ENCODE data around the gene AP1G2. TPM values are rescaled to one million over a fixed set of nuclear protein-coding genes. Genes with fewer than 3 reads are reported as not detected.

Gene AP1G2
- total and polyA plus RNA-seq, 2 of the 13 experiments (the other 11 are each of a cell fraction or from before 2014, with no cell fraction given) = 96.9 to 611 TPM

- 0 out of 2 replicates have a peak, but pooled peaks have one; percentile 18 for TF ChIP-seq SPEN (CRISPR knock-in tag; IDR thresholded peaks at IDR 0.05; ENCODE audit: low read depth)
- peak; percentile 80 for TF ChIP-seq TAF15 (IDR thresholded peaks at IDR 0.05; ENCODE audit: low read depth, low read length, poor library complexity, severe bottlenecking)
- no peak for TF ChIP-seq PRMT3 (CRISPR knock-in tag; IDR thresholded peaks at IDR 0.05; ENCODE audit: borderline replicate concordance, low read depth)
- TF ChIP-seq MTA1 (CRISPR knock-in tag; IDR thresholded peaks at IDR 0.05; ENCODE audit: borderline replicate concordance) = peak; percentile 78; the same call in 1 of the 2 replicates
- TF ChIP-seq JDP2 (CRISPR knock-in tag; IDR thresholded peaks at IDR 0.05; ENCODE audit: borderline replicate concordance) = no peak
- peak; percentile 49; the same call in 1 of the 2 replicates for TF ChIP-seq ZNF891 (CRISPR knock-in tag; IDR thresholded peaks at IDR 0.05)
- 0 out of 2 replicates have a peak, but pooled peaks have one; percentile 2 for TF ChIP-seq NR2C2 (CRISPR knock-in tag; IDR thresholded peaks at IDR 0.05; ENCODE audit: borderline replicate concordance)
- peak; percentile 38; the same call in 1 of the 2 replicates for TF ChIP-seq NFYC (CRISPR knock-in tag; IDR thresholded peaks at IDR 0.05)
- TF ChIP-seq SAP130 (CRISPR knock-in tag; IDR thresholded peaks at IDR 0.05; ENCODE audit: low read depth) = no peak
- TF ChIP-seq BORCS8-MEF2B (CRISPR knock-in tag; IDR thresholded peaks at IDR 0.05) = peak; percentile 49; the same call in 1 of the 2 replicates
- 0 out of 2 replicates have a peak, but pooled peaks have one; percentile 41 for TF ChIP-seq TMF1 (CRISPR knock-in tag; IDR thresholded peaks at IDR 0.05; ENCODE audit: low read depth)
- TF ChIP-seq SNAPC2 (CRISPR knock-in tag; IDR thresholded peaks at IDR 0.05) = peak; percentile 79; the same call in 1 of the 2 replicates
- TF ChIP-seq GABPB1 (CRISPR knock-in tag; IDR thresholded peaks at IDR 0.05) = peak; percentile 30; the same call in 1 of the 2 replicates
- no peak for TF ChIP-seq ZBED4 (CRISPR knock-in tag; IDR thresholded peaks at IDR 0.05; ENCODE audit: borderline replicate concordance)
- TF ChIP-seq ZNF670 (CRISPR knock-in tag; IDR thresholded peaks at IDR 0.05; ENCODE audit: borderline replicate concordance) = no peak
- no peak for TF ChIP-seq ZNF138 (CRISPR knock-in tag; IDR thresholded peaks at IDR 0.05; ENCODE audit: low read depth)
- TF ChIP-seq TARDBP (CRISPR knock-in tag; IDR thresholded peaks at IDR 0.05) = peak; percentile 30; the same call in 1 of the 2 replicates
- TF ChIP-seq HCFC1 (IDR thresholded peaks at IDR 0.05; ENCODE audit: low read depth, low read length) = no peak
- TF ChIP-seq NRL (CRISPR knock-in tag; IDR thresholded peaks at IDR 0.05; ENCODE audit: borderline replicate concordance) = peak; percentile 64; the same call in 1 of the 2 replicates
- TF ChIP-seq ZNF17 (CRISPR knock-in tag; IDR thresholded peaks at IDR 0.05) = no peak
- peak; percentile 73 for TF ChIP-seq AGO2 (optimal IDR thresholded peaks at IDR 0.05; ENCODE audit: low read depth, low read length)
- peak; percentile 57 for TF ChIP-seq ZNF687 (CRISPR knock-in tag; IDR thresholded peaks at IDR 0.05)
These were observed 12.7 kb upstream of the AP1G2 start (continued) for GRCh38 chr14:23580152-23580926.
